Astrocyte of the spinal cord (primary cell): ENCODE measurements around the gene BCAP31.
"Not testable (repeated sequence)": the region's sequence is repeated elsewhere in the genome, so short reads cannot be mapped to it uniquely, and the experiment has no call there.

Source experiments
- DNase-seq: peaks from one replicate; pipeline ENCODE4 v3.0.0; 2011; ENCODE audit warnings: low read depth, low spot score
- H3K4me3 ChIP-seq: 2 replicates; pipeline ENCODE4 v1.5.1; 2011; ENCODE audit warnings: low read depth, mild to moderate bottlenecking, low read length, moderate library complexity
- CTCF ChIP-seq: IDR thresholded peaks from 2 replicates; pipeline ENCODE4 v1.5.1; 2012; ENCODE audit warnings: low read depth, mild to moderate bottlenecking, low read length, inconsistent platforms
- in situ Hi-C: cut with HindIII; loops from 2 replicates; pipeline ENCODE4 v1.10.0; 2017; ENCODE audit warnings: low sequenced_read_pairs

Gene BCAP31

GRCh38 chrX:153696100-153696499 lies 28.1 kb downstream of the BCAP31 start:
- no peak for DNase-seq
- H3K4me3 ChIP-seq = no peak overlapping the region
- in situ Hi-C loops = no loop called here
- no peak for TF ChIP-seq CTCF

- in situ Hi-C loops = no loop called here
- no peak for TF ChIP-seq CTCF
- DNase-seq = no peak
- no peak overlapping the region for H3K4me3 ChIP-seq
Observed at GRCh38 chrX:153694687-153695270, 29.4 kb downstream of the BCAP31 start.

- in situ Hi-C loops, DNase-seq, H3K4me3 ChIP-seq: not testable (repeated sequence)
Observed at GRCh38 chrX:153694256-153694655, 29.9 kb downstream of the BCAP31 start.

- TF ChIP-seq CTCF = no peak
- in situ Hi-C loops = no loop called here
- H3K4me3 ChIP-seq = no peak overlapping the region
- DNase-seq = no peak
Observed at GRCh38 chrX:153693216-153694086, 30.7 kb downstream of the BCAP31 start.

- no peak overlapping the region for H3K4me3 ChIP-seq
- in situ Hi-C loops = no loop called here
- TF ChIP-seq CTCF = no peak
- no peak for DNase-seq
Observed at GRCh38 chrX:153692611-153693156, 31.5 kb downstream of the BCAP31 start.

GRCh38 chrX:153692003-153692402 lies 32.2 kb downstream of the BCAP31 start:
- no peak for TF ChIP-seq CTCF
- no peak for DNase-seq
- H3K4me3 ChIP-seq = no peak overlapping the region
- in situ Hi-C loops = no loop called here

GRCh38 chrX:153691032-153691827 lies 33.0 kb downstream of the BCAP31 start:
- in situ Hi-C loops, H3K4me3 ChIP-seq, DNase-seq: not testable (repeated sequence)
